Measurements from ENCODE around the gene JAKMIP1. TPM values are rescaled to one million over a fixed set of nuclear protein-coding genes. Genes with fewer than 3 reads are reported as not detected.
A peak's percentile ranks its signal among the peaks of the same experiment; 100 is the strongest.

The JAKMIP1 gene
- total and polyA plus RNA-seq, 3 experiments from 2014 or later, result 12.7 to 26.1 (median 14.2) TPM

- ChIA-PET CTCF (no interaction called here), POLR2A (no interaction called here)
- Histone ChIP-seq H3K36me3 (ENCODE audit: insufficient read depth, low read length) (no peaks in the 10 kb centered on the region), H3K27ac (ENCODE audit: low read depth, low read length) (no peak overlapping the region), H3K27me3 (ENCODE audit: insufficient read depth, low read length, poor library complexity, severe bottlenecking) (no peaks in the 10 kb centered on the region), H3K4me1 (ENCODE audit: insufficient read depth, low read length) (no peaks in the 10 kb centered on the region), H3K4me3 (ENCODE audit: low read length) (no peak overlapping the region), H3K9me3 (ENCODE audit: low read length) (no peaks in the 10 kb centered on the region)
- DNase-seq, result no peak
- Mint-ChIP-seq H3K4me3 (no peak overlapping the region), H3K9me3 (no peaks in the 10 kb centered on the region), H3K36me3 (peaks cover 0 to 7% (median 2%) of the 10 kb centered on the region in 3 donors), H3K27me3 (peaks cover 2 to 9% of the 10 kb centered on the region in 2 donors), H3K4me1 (peaks cover 0 to 5% (median 0%) of the 10 kb centered on the region in 3 donors), H3K27ac (no peak overlapping the region)
Observed at GRCh38 chr4:6002492-6002833, 197.9 kb downstream of the JAKMIP1 start.

- Mint-ChIP-seq H3K4me1 (peaks cover 0 to 5% (median 0%) of the 10 kb centered on the region in 3 donors), H3K27me3 (peaks cover 2 to 7% of the 10 kb centered on the region in 2 donors), H3K4me3 (no peak overlapping the region), H3K9me3 (no peaks in the 10 kb centered on the region), H3K36me3 (peaks cover 0 to 4% (median 2%) of the 10 kb centered on the region in 3 donors), H3K27ac (no peak overlapping the region)
- H3K27me3 ChIP-seq (ENCODE audit: insufficient read depth, low read length, poor library complexity, severe bottlenecking), result no peaks in the 10 kb centered on the region
- POLR2A ChIA-PET, result no interaction called here
- DNase-seq, result no peak
- no peak overlapping the region for H3K4me3 ChIP-seq (ENCODE audit: low read length)
- H3K4me1 ChIP-seq (ENCODE audit: insufficient read depth, low read length), result no peaks in the 10 kb centered on the region
- no peaks in the 10 kb centered on the region for H3K36me3 ChIP-seq (ENCODE audit: insufficient read depth, low read length)
- CTCF ChIA-PET, result no interaction called here
- H3K27ac ChIP-seq (ENCODE audit: low read depth, low read length), result no peak overlapping the region
- H3K9me3 ChIP-seq (ENCODE audit: low read length), result no peaks in the 10 kb centered on the region
Observed at GRCh38 chr4:6001680-6002491, 198.5 kb downstream of the JAKMIP1 start.

GRCh38 chr4:5999830-6000365 lies 200.5 kb downstream of the JAKMIP1 start:
- Histone ChIP-seq H3K27me3 (ENCODE audit: insufficient read depth, low read length, poor library complexity, severe bottlenecking) (no peaks in the 10 kb centered on the region), H3K36me3 (ENCODE audit: insufficient read depth, low read length) (no peaks in the 10 kb centered on the region), H3K9me3 (ENCODE audit: low read length) (no peaks in the 10 kb centered on the region), H3K27ac (ENCODE audit: low read depth, low read length) (no peak overlapping the region), H3K4me3 (ENCODE audit: low read length) (no peak overlapping the region), H3K4me1 (ENCODE audit: insufficient read depth, low read length) (no peaks in the 10 kb centered on the region)
- peaks cover 0 to 7% of the 10 kb centered on the region in 2 donors for H3K27me3 Mint-ChIP-seq
- peaks cover 0 to 5% (median 0%) of the 10 kb centered on the region in 3 donors for H3K4me1 Mint-ChIP-seq
- CTCF ChIA-PET, result interaction anchor here (0.9 to 3.9 kb wide), 3 partner anchors 12 to 331 kb away, joined by 3 to 35 read pairs (median 4); no protein-coding TSS in a partner anchor
- peaks cover 0 to 2% (median 0%) of the 10 kb centered on the region in 3 donors for H3K36me3 Mint-ChIP-seq
- H3K9me3 Mint-ChIP-seq, result no peaks in the 10 kb centered on the region
- no peak for DNase-seq
- POLR2A ChIA-PET, result no interaction called here
- H3K27ac Mint-ChIP-seq, result peak overlapping the region in 1 of 8 donors; percentile 24
- H3K4me3 Mint-ChIP-seq, result no peak overlapping the region

GRCh38 chr4:5999356-5999755 lies 201.0 kb downstream of the JAKMIP1 start:
- Histone ChIP-seq H3K27ac (ENCODE audit: low read depth, low read length) (no peak overlapping the region), H3K4me3 (ENCODE audit: low read length) (no peak overlapping the region), H3K4me1 (ENCODE audit: insufficient read depth, low read length) (no peaks in the 10 kb centered on the region), H3K36me3 (ENCODE audit: insufficient read depth, low read length) (no peaks in the 10 kb centered on the region), H3K9me3 (ENCODE audit: low read length) (no peaks in the 10 kb centered on the region), H3K27me3 (ENCODE audit: insufficient read depth, low read length, poor library complexity, severe bottlenecking) (no peaks in the 10 kb centered on the region)
- CTCF ChIA-PET, result interaction anchor here (0.9 to 3.9 kb wide), 3 partner anchors 11 to 331 kb away, joined by 3 to 35 read pairs (median 4); no protein-coding TSS in a partner anchor
- H3K36me3 Mint-ChIP-seq, result peaks cover 0 to 2% (median 0%) of the 10 kb centered on the region in 3 donors
- no peak overlapping the region for H3K27ac Mint-ChIP-seq
- H3K4me1 Mint-ChIP-seq, result peaks cover 0 to 5% (median 0%) of the 10 kb centered on the region in 3 donors
- no peak for DNase-seq
- POLR2A ChIA-PET, result no interaction called here
- H3K27me3 Mint-ChIP-seq, result peaks cover 0 to 7% of the 10 kb centered on the region in 2 donors
- H3K4me3 Mint-ChIP-seq, result no peak overlapping the region
- no peaks in the 10 kb centered on the region for H3K9me3 Mint-ChIP-seq

GRCh38 chr4:5998333-5998936 lies 201.9 kb downstream of the JAKMIP1 start:
- Mint-ChIP-seq H3K27me3 (peaks cover 0 to 7% of the 10 kb centered on the region in 2 donors), H3K4me3 (no peak overlapping the region), H3K27ac (no peak overlapping the region), H3K36me3 (peaks cover 0 to 2% (median 0%) of the 10 kb centered on the region in 3 donors), H3K9me3 (no peaks in the 10 kb centered on the region), H3K4me1 (peaks cover 0 to 5% (median 0%) of the 10 kb centered on the region in 3 donors)
- Histone ChIP-seq H3K4me3 (ENCODE audit: low read length) (no peak overlapping the region), H3K27ac (ENCODE audit: low read depth, low read length) (no peak overlapping the region), H3K36me3 (ENCODE audit: insufficient read depth, low read length) (no peaks in the 10 kb centered on the region), H3K9me3 (ENCODE audit: low read length) (no peaks in the 10 kb centered on the region), H3K27me3 (ENCODE audit: insufficient read depth, low read length, poor library complexity, severe bottlenecking) (no peaks in the 10 kb centered on the region), H3K4me1 (ENCODE audit: insufficient read depth, low read length) (no peaks in the 10 kb centered on the region)
- POLR2A ChIA-PET, result no interaction called here
- DNase-seq, result peak in 4 of 5 donors; percentile 11 to 39 (median 28)
- CTCF ChIA-PET, result interaction anchor here (0.8 to 3.9 kb wide), 8 partner anchors 9 to 333 kb away, joined by 3 to 35 read pairs (median 4); no protein-coding TSS in a partner anchor

GRCh38 chr4:5996641-5997040 lies 203.7 kb downstream of the JAKMIP1 start:
- no peaks in the 10 kb centered on the region for H3K9me3 Mint-ChIP-seq
- POLR2A ChIA-PET, result no interaction called here
- H3K9me3 ChIP-seq (ENCODE audit: low read length), result no peaks in the 10 kb centered on the region

GRCh38 chr4:5995901-5996623 lies 204.3 kb downstream of the JAKMIP1 start:
- POLR2A ChIA-PET, result no interaction called here
- H3K27ac ChIP-seq (ENCODE audit: low read depth, low read length), result no peak overlapping the region
- Mint-ChIP-seq H3K27me3 (peaks cover 0 to 7% of the 10 kb centered on the region in 2 donors), H3K9me3 (no peaks in the 10 kb centered on the region), H3K36me3 (peaks cover 0 to 2% (median 0%) of the 10 kb centered on the region in 3 donors), H3K4me3 (no peak overlapping the region), H3K4me1 (peaks cover 0 to 5% (median 0%) of the 10 kb centered on the region in 3 donors), H3K27ac (no peak overlapping the region)
- no peaks in the 10 kb centered on the region for H3K4me1 ChIP-seq (ENCODE audit: insufficient read depth, low read length)
- CTCF ChIA-PET, result interaction anchor here (0.9 to 3.9 kb wide), 3 partner anchors 15 to 331 kb away, joined by 3 to 35 read pairs (median 3); no protein-coding TSS in a partner anchor
- no peaks in the 10 kb centered on the region for H3K36me3 ChIP-seq (ENCODE audit: insufficient read depth, low read length)
- DNase-seq, result no peak
- H3K9me3 ChIP-seq (ENCODE audit: low read length), result no peaks in the 10 kb centered on the region
- H3K27me3 ChIP-seq (ENCODE audit: insufficient read depth, low read length, poor library complexity, severe bottlenecking), result no peaks in the 10 kb centered on the region
- no peak overlapping the region for H3K4me3 ChIP-seq (ENCODE audit: low read length)

More at GRCh38 chr4:5996641-5997040, 203.7 kb downstream of the JAKMIP1 start:
- CTCF ChIA-PET, result interaction anchor here (3.9 kb wide), 1 partner anchor 331 kb away, joined by 35 read pairs; no protein-coding TSS in a partner anchor
- Mint-ChIP-seq H3K27me3 (peaks cover 0 to 7% of the 10 kb centered on the region in 2 donors), H3K4me3 (no peak overlapping the region), H3K36me3 (peaks cover 0 to 2% (median 0%) of the 10 kb centered on the region in 3 donors), H3K27ac (peak overlapping the region in 2 of 8 donors; percentile 14 to 37), H3K4me1 (peaks cover 0 to 5% (median 0%) of the 10 kb centered on the region in 3 donors)
- Histone ChIP-seq H3K27me3 (ENCODE audit: insufficient read depth, low read length, poor library complexity, severe bottlenecking) (no peaks in the 10 kb centered on the region), H3K4me1 (ENCODE audit: insufficient read depth, low read length) (no peaks in the 10 kb centered on the region), H3K27ac (ENCODE audit: low read depth, low read length) (no peak overlapping the region), H3K36me3 (ENCODE audit: insufficient read depth, low read length) (no peaks in the 10 kb centered on the region), H3K4me3 (ENCODE audit: low read length) (no peak overlapping the region)
- no peak for DNase-seq
